ENCODE results near the gene LRP1B. TPM values are rescaled to one million over a fixed set of nuclear protein-coding genes. Genes with fewer than 3 reads are reported as not detected.
"Not testable (repeated sequence)": the region's sequence is repeated elsewhere in the genome, so short reads cannot be mapped to it uniquely, and the experiment has no call there.

LRP1B gene
- polyA plus RNA-seq, 5 donors: 0.54 to 1.8 (median 0.81) TPM

DNA sequence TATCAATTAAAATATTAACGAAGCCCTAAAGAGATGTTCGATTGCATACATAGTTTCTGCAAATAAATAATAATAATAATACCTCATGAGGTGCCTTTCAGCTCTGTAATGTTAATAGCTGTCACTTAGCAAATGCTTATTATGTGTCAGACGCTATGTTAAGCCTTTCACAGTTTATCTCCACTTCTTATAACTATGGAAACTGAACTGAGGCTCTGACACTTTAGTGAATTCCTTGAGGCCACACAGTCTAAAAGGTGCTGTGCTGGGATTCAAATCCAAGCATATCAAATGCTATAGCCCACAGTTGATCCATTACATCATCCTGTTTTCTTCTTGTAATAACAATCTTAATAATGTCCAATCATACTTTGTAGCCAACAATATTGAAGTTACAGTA lies 1779.1 kb downstream of the LRP1B start:
- DNase-seq: no peak

DNA sequence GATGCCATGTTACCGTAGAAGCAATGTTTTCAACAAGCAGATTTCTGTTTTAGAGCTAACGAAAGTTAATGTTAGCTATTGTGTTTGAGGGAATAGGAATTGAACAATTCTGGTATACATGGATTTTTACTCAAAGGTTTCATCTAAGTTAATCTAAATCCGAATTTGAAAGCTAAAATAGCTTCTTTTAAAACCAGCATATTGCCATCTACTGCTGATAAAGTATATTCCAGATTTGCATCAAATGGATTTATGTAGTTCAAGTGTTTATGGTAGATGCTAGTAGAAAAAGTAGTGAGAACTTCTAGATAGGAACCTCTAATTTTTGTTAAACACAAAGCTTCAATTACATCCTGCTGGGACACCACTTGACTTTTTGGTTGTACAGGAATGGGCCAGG lies 1781.1 kb downstream of the LRP1B start:
- no peak for DNase-seq

DNA sequence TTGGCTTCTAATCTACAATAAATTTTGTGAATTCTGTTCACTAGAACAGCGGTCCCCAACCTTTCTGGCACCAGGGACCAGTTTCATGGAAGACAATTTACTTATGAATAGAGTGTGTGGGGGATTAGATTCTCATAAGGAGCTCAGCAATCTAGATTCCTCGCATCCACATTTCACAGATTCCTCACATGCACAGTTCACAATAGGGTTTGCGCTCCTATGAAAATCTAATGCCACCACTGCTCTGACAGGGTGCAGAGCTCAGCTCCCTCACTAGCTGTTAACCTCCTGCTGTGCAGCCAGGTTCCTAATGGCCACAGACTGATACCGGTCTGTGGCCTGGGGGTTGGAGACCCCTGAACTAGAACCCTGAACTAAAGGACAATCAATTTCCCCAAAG lies 1782.0 kb downstream of the LRP1B start:
- DNase-seq: no peak

DNA sequence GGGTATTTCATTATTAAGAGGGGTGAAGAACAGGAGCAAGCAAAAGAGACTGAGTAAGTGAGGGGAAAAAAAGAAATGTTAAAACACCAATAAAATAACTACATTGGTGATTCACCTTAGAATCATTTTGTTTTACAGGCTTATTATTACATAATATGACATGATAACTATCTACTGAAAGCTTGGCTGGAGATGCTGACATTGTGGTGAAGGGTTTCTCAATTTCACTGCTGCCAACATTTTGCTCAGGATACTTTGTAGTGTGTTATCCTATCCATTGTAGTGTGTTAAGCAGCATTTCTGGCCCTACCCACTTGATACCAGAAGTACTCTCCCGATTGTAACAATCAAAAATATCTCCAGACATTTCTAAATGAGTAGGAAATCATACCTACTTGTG lies 1786.0 kb downstream of the LRP1B start:
- DNase-seq: no peak

DNA sequence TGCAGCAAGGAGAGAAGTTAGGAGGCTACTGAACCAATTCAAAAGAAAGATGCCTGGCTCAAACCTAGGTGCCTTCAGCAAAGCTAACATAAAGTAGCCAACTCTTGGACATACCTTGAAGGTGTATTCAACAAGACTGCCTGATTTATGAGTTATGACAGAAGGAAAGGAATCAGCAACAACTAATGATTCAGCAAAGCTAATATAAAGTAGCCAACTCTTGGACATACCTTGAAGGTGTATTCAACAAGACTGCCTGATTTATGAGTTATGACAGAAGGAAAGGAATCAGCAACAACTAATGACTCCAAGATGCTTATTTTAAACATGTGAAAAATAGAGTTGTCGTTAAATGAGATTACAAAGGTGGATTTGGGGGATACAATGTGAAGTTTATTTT lies 1786.5 kb downstream of the LRP1B start:
- DNase-seq: not testable (repeated sequence)

DNA sequence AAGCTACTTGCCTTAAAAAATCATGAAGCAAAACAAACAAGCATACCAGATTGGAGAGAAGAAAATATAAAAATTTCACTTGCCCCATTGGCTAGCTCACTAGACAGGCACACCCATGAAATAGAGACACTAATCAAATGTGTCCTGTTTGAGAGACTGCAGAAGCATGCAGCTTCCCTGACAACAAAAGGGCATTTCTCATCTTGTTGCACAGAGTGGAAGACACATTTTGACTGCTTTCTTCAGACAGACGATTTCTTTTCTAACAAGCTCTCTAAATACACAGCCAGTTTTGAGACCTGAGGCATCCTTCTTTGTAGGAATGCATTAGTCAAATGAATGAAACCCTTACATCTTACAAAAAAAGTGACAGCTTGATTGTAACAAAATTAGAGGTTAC lies 1792.0 kb downstream of the LRP1B start:
- DNase-seq: no peak

DNA sequence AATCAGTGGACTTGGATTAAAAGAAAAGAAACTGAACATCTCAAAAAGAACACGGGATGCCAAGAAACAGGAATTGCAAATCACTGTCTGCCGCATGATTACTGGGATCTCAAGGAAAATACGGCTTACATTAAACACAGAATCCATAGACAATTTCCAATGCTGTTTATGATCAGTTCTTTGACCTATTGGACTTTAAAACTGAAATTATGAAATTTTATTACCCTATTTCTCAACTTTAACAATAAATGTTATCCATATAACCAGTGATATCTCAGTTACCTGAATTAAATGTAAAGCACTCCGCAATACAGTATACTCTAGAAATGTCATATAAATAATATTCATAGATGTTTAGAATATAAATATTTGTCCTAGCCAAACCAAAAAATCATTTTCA lies 1793.8 kb downstream of the LRP1B start:
- DNase-seq: no peak

DNA sequence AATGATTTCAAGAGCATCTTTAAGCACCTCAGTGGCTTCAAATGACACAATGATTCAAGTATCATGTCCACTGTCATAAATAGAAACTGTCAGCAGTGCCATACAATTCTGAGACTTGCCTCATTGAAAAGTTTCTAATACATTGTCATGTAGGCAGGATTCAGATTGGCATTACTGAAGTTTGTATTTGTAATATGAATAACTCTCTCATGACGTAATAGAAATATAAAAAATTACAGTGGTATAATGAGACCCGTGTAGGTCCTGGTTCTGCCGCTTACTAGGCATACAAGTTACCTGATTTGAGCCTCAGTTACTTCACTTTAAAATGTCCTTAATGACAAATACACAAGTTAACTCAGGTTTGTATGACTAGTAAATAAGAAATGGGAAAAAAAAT lies 1814.5 kb downstream of the LRP1B start:
- DNase-seq: no peak

DNA sequence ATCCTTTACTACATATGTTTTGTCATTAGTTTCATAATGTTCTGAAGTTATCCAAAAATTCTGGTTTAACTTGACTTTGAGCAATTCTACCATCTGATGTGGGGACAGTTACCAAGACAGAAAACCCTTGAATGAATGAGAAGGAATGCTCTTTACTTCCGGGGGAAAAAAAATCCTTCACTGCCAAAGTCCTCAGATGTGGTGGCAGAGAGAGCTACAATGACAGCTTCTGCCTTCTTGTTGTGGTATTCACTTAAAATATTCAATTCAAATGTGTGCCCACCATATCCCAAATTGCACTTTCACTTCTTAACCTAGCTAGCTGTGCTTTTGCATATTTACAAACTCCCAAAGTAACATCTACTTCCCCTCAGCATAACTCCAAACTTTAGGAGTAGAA lies 1818.9 kb downstream of the LRP1B start:
- no peak for DNase-seq

DNA sequence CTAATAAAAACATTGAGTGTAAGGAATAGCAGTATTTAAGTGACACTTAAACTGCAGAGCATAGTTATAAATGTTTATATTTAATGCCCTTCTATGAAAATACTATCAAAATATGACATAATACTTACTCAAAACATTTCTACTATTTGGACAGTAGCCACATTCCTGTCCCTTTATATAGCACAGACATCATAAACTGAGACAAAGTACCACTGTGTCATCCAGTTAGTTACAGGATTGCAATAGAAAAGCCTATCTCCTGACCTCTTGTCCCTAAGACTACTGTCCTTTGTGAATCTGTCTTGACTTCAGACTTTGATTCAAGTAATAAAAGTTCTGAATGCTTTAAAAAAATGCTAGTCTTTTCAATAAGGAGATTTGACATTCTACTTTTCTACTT lies 1822.1 kb downstream of the LRP1B start:
- no peak for DNase-seq

DNA sequence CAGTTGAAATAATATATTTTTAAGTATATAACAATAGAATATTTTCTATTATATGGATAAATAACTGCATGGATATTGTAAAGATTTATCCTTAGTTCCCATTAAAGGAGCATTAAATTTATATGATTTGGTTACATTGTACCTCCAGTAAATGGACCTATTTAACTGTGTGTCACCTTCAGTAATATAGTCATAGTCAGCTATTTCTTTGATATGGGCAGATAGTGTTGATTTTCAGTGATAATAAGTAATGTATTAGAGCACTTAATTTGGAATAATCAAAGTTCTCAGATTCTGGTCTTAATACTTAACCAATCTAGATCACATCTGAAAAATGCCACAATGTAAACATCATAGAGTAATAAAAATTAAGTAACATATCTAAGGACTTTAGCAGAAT lies 1823.3 kb downstream of the LRP1B start:
- no peak for DNase-seq

DNA sequence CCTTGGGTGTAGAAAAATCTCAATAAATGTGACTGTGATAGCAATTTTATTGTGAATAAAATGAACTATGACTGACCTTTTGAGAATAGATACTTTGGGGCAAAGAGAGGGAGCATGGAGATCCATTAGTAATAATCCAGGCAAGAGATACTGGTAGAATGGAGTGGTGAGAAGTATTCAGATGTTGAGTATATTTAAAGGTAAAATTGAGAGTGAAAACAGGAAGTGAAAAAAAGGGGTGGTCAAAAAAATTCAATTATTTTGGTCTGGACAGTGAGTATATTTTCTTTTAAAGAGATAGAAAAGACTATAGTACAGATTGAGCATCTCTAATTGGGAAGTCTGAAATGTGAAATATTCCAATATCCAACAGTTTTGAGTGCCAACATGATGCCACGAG lies 1835.0 kb downstream of the LRP1B start:
- DNase-seq: no peak

DNA sequence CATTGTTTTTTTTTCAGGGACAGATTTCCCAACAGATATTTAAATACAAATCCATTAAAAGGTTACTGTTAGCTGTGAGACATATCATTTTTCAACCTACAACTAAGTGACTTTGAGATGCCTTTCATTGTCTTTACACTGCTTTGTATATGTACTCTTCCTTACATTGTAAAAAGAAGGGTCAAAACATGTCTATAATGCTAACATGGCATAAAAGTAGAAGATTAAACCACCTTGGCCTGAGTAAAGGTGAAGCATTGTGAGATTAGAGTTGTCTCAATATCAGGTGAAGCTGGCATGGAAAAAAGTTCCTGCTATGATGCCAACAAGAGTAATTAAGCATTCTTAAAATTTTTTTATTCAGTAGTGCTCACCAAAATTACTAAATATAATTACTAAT lies 1842.1 kb downstream of the LRP1B start:
- no peak for DNase-seq

DNA sequence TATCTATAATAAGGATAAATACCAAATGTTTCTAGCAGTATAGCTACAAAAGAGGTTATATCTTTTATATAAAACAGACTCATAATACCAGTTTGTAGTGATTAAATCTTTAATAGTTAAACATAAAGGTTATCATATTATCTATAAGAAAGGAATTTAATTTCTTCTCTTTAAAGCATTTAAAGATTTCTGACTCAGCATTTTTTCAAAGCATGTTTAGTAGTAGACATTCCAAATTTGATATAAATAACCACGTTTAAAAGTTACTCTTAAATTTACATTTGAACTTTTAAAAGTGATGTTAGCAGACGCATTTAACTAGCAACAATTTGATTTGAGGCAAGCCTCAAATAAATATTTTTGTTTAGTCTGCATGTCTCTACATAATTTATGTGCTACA lies 1842.6 kb downstream of the LRP1B start:
- DNase-seq: no peak

DNA sequence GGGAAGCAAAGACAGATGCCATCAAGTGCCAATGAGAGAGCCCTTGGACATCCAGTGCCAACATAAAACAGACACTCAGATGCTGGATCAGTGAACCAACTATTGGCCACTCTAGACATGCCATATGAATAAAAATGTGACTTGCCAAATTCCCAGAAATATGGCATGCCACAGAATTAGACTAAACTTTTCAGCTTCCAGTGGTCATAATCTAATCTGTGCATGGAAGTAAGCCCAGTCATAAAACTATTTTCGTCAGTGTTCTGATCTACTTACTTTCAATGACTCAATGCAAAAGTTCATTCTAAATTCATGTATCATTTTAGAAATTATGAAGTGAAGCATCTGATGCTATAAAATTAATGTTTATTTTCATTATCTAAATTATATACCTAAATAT lies 1844.4 kb downstream of the LRP1B start:
- DNase-seq: no peak

DNA sequence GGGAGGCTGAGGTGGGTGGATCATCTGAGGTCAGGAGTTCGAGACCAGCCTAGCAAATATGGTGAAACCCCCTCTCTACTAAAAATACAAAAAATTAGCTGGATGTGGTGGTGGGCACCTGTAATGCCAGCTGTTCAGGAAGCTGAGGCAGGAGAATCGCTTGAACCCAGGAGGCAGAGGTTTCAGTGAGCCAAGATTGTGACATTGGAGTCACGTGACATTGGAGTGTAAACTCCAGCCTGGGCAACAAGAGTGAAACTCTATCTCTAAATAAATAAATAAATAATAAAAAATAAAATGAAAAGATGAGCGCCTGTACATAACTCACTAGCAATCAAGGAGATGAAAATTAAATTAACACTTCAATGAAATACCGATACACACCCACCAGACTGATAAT lies 1853.5 kb downstream of the LRP1B start:
- not testable (repeated sequence) for DNase-seq

DNA sequence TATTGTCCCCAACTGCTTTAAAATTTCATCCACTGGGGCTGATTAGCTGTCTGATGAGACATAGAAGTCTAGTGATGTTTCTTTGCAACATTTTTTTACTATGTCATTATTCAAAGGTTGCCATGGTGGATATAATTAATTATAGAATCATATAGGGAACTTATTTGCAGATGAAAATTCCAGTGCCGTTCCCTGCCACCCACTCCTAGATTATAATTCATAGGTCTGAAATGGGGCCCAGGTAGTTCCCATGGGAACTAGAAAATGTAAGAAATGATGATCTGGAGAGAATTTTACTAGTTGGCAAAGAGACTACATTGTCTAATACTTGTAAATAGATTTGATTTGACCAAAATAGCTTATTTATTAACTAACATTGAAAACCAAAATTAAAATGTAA lies 1854.2 kb downstream of the LRP1B start:
- DNase-seq: no peak

DNA sequence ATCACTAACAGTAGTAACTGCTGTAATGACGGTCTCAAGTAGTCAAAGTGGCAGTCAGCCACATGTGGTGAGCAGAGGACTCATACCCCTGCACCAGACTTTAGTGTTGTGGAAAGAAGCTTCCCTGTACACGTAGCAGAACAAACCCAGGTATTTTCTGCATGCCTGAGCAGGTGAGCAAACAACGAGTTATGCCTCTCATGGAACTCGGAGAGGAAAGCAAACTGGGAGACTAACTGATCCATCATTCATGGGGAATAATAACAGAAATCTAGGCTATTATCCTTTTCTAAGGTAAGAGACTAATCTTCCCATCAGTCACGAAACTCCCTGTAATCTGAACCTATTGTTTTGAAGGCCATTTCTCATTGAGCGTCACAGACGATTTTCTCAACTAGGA lies 1855.4 kb downstream of the LRP1B start:
- DNase-seq: no peak

DNA sequence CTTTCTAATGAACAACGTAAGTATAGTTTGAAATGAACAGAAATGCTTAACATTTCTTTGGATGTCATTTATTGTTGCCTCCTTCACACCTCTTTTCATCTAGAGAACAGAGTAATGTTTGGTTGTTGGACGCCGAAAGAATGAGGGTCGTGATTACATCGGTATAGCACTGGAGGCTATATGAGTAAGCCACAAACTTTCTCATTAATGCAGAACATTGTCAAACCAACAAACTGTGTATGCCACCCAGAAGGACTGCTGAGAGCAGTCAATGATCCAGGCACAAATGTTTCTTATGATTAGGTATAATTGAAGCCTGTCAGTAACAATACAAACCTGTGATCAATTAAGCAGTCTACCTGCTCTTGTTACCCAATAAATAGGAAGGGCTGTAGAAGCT lies 1855.9 kb downstream of the LRP1B start:
- no peak for DNase-seq

DNA sequence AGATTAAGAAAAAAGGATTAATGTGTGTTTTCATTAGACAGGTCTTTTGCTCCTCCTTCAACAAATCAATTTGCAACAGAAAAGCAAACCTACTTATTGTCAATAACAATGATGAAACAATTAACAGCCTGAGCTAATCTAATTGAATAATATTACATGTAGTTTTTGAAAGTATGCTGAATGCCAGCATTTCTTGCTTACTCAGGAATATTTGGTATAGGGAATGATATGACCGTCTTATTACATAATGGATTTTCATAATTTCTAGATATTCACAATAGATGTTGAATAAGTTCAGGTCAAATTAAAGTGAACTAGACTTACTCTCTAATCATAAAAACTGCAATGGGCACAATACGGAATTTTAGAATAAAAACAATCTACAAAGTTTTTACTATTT lies 1856.9 kb downstream of the LRP1B start:
- no peak for DNase-seq

DNA sequence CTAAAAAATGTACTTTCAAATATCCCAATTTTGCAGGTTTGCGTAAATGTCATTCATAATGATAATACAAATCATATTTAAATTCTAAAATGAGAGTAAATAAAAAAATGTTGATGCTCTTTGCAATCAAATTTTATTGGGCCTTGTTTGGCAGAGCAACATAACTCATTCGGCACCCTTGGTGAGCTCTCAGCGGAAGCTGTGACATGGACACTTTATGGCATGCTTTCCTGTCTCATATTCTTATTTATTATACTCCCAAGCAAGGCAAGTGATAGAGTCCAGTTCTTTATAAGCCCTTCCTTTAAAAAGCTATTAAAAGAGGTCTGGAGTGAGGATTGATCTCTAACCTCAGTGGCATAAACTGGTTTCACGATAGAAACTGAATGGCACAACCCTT lies 1857.4 kb downstream of the LRP1B start:
- no peak for DNase-seq

DNA sequence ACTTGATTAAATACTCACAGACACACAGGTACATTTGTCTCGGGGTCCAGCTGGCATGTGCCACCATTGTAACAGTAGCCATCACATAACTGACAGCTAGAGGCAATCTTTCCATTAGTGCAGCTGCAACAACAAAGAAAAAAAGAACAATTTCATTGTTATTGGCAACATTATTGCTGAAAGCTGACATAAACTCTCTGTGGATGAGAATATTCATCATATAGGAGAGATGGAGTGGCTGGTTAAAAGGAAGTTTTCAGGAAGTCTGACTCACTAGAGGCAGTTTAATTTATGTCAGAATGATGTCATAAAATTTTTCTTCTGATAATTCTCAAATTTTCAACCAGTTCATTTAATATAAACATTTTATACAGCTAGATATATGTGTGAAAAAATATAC lies 1860.6 kb downstream of the LRP1B start:
- DNase-seq: no peak

DNA sequence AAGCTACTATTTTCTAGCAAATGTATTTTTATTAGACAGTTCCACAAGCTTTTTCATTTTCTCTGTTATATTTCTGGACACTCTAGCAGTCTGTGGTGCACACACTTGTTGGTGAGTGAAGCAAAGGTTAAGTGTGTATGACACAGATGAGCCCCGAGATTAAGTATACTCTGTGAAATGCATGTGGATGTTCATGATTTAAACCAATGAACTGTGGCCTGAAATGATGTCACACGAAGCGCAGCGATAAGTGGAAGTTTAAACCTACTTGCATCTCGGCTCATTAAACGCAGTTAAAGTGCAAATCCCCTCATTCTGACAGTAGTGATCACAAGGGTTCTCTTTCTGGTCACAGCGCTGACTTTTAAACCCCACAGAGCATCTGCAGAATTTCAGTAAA lies 1861.8 kb downstream of the LRP1B start:
- no peak for DNase-seq

DNA sequence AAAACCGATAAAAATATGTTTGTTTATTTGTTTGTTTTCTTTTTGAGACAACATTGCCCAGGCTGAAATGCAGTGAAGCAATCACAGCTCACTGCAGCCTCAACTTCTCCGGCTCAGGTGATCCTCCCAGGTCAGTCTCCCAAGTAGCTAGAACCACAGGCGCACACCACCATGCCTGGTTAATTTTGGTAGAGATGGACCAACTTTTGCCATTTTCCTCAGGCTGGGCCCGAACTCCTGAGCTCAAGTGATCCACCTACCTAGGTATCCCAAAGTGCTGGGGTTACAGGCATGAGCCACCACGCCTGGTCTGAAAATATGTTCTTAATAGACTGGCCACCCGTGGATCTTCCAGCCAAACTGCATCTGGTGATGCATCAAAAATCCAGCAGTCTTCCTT lies 1867.9 kb downstream of the LRP1B start:
- DNase-seq: no peak

DNA sequence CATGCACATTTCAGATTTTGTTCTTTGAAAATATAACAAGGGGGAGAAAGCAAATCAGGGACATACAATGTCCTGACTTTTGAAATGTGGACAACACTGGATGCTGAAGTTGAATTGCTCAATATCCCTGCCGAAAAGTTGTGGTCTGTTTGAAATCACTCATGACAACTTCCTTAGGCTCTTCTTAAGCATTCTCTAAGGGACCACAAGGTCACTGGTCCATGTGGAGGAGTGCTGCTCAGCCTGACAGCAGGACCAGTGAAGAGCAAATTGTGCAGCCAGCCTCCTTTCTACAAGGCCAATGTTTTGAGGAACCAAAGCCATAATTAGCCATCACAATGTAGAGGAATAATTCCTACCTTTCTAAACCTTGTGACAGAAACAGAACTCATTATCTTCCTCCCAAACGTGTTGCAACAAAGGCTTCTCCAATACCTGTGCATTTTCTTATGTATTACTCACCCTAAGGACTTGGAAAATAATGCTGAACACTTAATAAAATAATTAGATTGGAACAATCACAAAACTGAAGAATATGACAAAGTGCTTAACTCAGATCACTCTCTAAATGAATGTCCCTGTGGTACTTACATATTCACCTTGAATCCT lies 1873.0 kb downstream of the LRP1B start:
- DNase-seq: no peak

All from right lung (tissue), 5 donors.